HEK293 (cell line): Measurements from ENCODE around the gene KIRREL3.

Experiments used
- CTCF ChIA-PET: fragments of 350-600 bp; formaldehyde crosslinking; extraction: SDS; loops from one replicate; lab custom pipeline; 2021; ENCODE audit warnings: antibody characterized with exemption; lab: Yijun Ruan, JAX
- POLR2A ChIA-PET: fragments of 300-600 bp; formaldehyde crosslinking; extraction: SDS; loops from one replicate; lab custom pipeline; 2020; ENCODE audit warnings: antibody characterized with exemption, inconsistent platforms; lab: Yijun Ruan, JAX
- H3K27ac ChIP-seq: fragments of 200-500 bp; sonication (Bioruptor generic); 2 replicates; pipeline ENCODE4 v1.5.1; 2014; ENCODE audit warnings: low read depth, low read length, control low read depth, inconsistent platforms; ENCODE audit errors: extremely low read depth
- H3K36me3 ChIP-seq, 2 experiments: fragments of 200-500 bp in 1 of 2; sonication (Bioruptor generic) in 1 of 2; 1 replicate in 1 of 2; 2 replicates in 1 of 2; pipeline ENCODE4 v1.5.1; 2014 to 2017; ENCODE audit warnings: inconsistent platforms in 2 of 2, low read length in 2 of 2; ENCODE audit not compliant: control insufficient read depth in 2 of 2, insufficient read depth in 1 of 2
- H3K4me1 ChIP-seq: fragments of 200-500 bp; sonication (Bioruptor generic); 2 replicates; pipeline ENCODE4 v1.5.1; 2014; ENCODE audit warnings: mild to moderate bottlenecking, low read length, inconsistent platforms; ENCODE audit not compliant: control insufficient read depth, insufficient read depth
- H3K4me3 ChIP-seq: 2 replicates; pipeline ENCODE4 v1.5.1; 2011; ENCODE audit warnings: low read depth, mild to moderate bottlenecking, control low read depth, low read length, moderate library complexity
- H3K9me3 ChIP-seq: fragments of 200-500 bp; sonication (Bioruptor generic); 2 replicates; pipeline ENCODE4 v1.5.1; 2014; ENCODE audit warnings: low read depth, low read length, inconsistent platforms; ENCODE audit not compliant: control insufficient read depth, insufficient read depth
- BCL11B ChIP-seq: fragments of 450-650 bp; formaldehyde crosslinking; IDR thresholded peaks from 2 replicates; pipeline ENCODE4 v1.5.1; 2016; ENCODE audit warnings: low read depth, missing biosample characterization, missing genetic modification characterization
- MYNN ChIP-seq: fragments of 450-650 bp; formaldehyde crosslinking; IDR thresholded peaks from 2 replicates; pipeline ENCODE4 v1.5.1; 2016; ENCODE audit warnings: missing biosample characterization, missing genetic modification characterization, borderline replicate concordance
- SCRT2 ChIP-seq: fragments of 450-650 bp; formaldehyde crosslinking; IDR thresholded peaks from 2 replicates; pipeline ENCODE4 v1.5.1; 2016; ENCODE audit warnings: missing biosample characterization, missing genetic modification characterization
- SETDB1 ChIP-seq: IDR thresholded peaks from one replicate; pipeline ENCODE4 v1.6.1; 2017; ENCODE audit warnings: mild to moderate bottlenecking, low read length, moderate library complexity, mixed read lengths; ENCODE audit not compliant: insufficient read length
- WT1 ChIP-seq: fragments of 450-650 bp; formaldehyde crosslinking; IDR thresholded peaks from 2 replicates; pipeline ENCODE4 v1.5.1; 2016; ENCODE audit warnings: missing biosample characterization, missing genetic modification characterization
- YY2 ChIP-seq: fragments of 450-650 bp; formaldehyde crosslinking; IDR thresholded peaks from 2 replicates; pipeline ENCODE4 v1.5.1; 2016; ENCODE audit warnings: missing biosample characterization, missing genetic modification characterization
- ZBTB7A ChIP-seq: fragments of 450-650 bp; formaldehyde crosslinking; IDR thresholded peaks from 2 replicates; pipeline ENCODE4 v1.5.1; 2016; ENCODE audit warnings: low read depth, missing biosample characterization, missing genetic modification characterization
- ZBTB8A ChIP-seq: fragments of 450-650 bp; formaldehyde crosslinking; IDR thresholded peaks from 2 replicates; pipeline ENCODE4 v1.5.1; 2016; ENCODE audit warnings: missing biosample characterization, missing genetic modification characterization
- ZFP3 ChIP-seq: fragments of 450-650 bp; formaldehyde crosslinking; IDR thresholded peaks from 2 replicates; pipeline ENCODE4 v1.5.1; 2016; ENCODE audit warnings: low read depth, missing biosample characterization, missing genetic modification characterization
- ZFP41 ChIP-seq: fragments of 450-650 bp; formaldehyde crosslinking; IDR thresholded peaks from 2 replicates; pipeline ENCODE4 v1.5.1; 2016; ENCODE audit warnings: missing biosample characterization, missing genetic modification characterization, borderline replicate concordance
- ZNF112 ChIP-seq: fragments of 450-650 bp; formaldehyde crosslinking; IDR thresholded peaks from 2 replicates; pipeline ENCODE4 v1.5.0; 2017; ENCODE audit warnings: missing biosample characterization, missing genetic modification characterization
- ZNF19 ChIP-seq: fragments of 450-650 bp; formaldehyde crosslinking; IDR thresholded peaks from 2 replicates; pipeline ENCODE4; 2016; ENCODE audit warnings: missing biosample characterization, missing genetic modification characterization, low read depth
- ZNF214 ChIP-seq: fragments of 450-650 bp; formaldehyde crosslinking; IDR thresholded peaks from 2 replicates; pipeline ENCODE4 v1.5.1; 2017; ENCODE audit warnings: missing biosample characterization, mild to moderate bottlenecking, missing genetic modification characterization, borderline replicate concordance
- ZNF223 ChIP-seq: fragments of 450-650 bp; formaldehyde crosslinking; IDR thresholded peaks from 2 replicates; pipeline ENCODE4 v1.5.1; 2016; ENCODE audit warnings: missing biosample characterization, missing genetic modification characterization
- ZNF23 ChIP-seq: fragments of 450-650 bp; formaldehyde crosslinking; IDR thresholded peaks from 2 replicates; pipeline ENCODE4 v1.5.1; 2016; ENCODE audit warnings: missing biosample characterization, missing genetic modification characterization, borderline replicate concordance
- ZNF473 ChIP-seq: fragments of 450-650 bp; formaldehyde crosslinking; IDR thresholded peaks from 2 replicates; pipeline ENCODE4 v1.5.1; 2017; ENCODE audit warnings: missing biosample characterization, missing genetic modification characterization
- ZNF521 ChIP-seq: fragments of 450-650 bp; formaldehyde crosslinking; IDR thresholded peaks from 2 replicates; pipeline ENCODE4 v1.5.1; 2017; ENCODE audit warnings: missing biosample characterization, mild to moderate bottlenecking, missing genetic modification characterization
- ZNF677 ChIP-seq: fragments of 450-650 bp; IDR thresholded peaks from 2 replicates; pipeline ENCODE4 v1.5.0; 2018; ENCODE audit warnings: missing biosample characterization, mild to moderate bottlenecking, missing genetic modification characterization, moderate library complexity
- ZNF747 ChIP-seq: fragments of 450-650 bp; formaldehyde crosslinking; IDR thresholded peaks from 2 replicates; pipeline ENCODE4 v1.5.1; 2016; ENCODE audit warnings: missing biosample characterization, missing genetic modification characterization
- ZSCAN23 ChIP-seq: fragments of 450-650 bp; formaldehyde crosslinking; IDR thresholded peaks from 2 replicates; pipeline ENCODE4 v1.5.1; 2016; ENCODE audit warnings: missing biosample characterization, missing genetic modification characterization
- TF ChIP-seq, protein P1 (sequence below): fragments of 450-650 bp; formaldehyde crosslinking; IDR thresholded peaks from 2 replicates; pipeline ENCODE4 v1.5.1; 2017; ENCODE audit warnings: missing biosample characterization, missing genetic modification characterization
- TF ChIP-seq, protein P2 (sequence below): IDR thresholded peaks from 2 replicates; pipeline ENCODE4 v1.6.1; 2011; ENCODE audit warnings: mild to moderate bottlenecking, low read depth, low read length, borderline replicate concordance
- TF ChIP-seq, protein P3 (sequence below): fragments of 450-650 bp; formaldehyde crosslinking; IDR thresholded peaks from 2 replicates; pipeline ENCODE4 v1.5.1; 2016; ENCODE audit warnings: missing biosample characterization, missing genetic modification characterization
- TF ChIP-seq, protein P4 (sequence below): fragments of 450-650 bp; formaldehyde crosslinking; IDR thresholded peaks from 2 replicates; pipeline ENCODE4 v1.5.1; 2016; ENCODE audit warnings: missing biosample characterization, missing genetic modification characterization

Gene KIRREL3

DNA sequence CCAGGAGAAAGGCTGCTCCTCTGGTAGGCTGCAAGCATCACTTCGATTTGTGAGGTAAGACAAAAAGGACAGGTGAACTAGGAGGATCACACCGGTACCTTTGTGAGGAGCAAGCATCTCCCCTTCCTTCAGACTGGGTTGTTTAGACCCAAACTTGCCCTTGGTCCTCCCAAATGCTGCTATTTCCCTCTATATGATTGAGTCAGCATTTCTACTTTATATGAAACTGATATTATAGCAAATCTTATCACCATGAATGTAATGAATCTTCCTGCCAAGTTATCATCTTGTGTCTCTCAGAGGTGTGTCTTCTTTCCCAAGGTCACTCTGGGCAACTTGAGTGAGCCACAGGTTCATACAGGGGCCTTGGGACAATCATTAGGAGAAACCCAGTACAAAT lies 61.0 kb downstream of the KIRREL3 start:
- CTCF ChIA-PET: no interaction called here
- H3K4me1 ChIP-seq: no peaks in the 10 kb centered on the region
- no peak overlapping the region for H3K4me3 ChIP-seq
- no peak overlapping the region for H3K27ac ChIP-seq
- POLR2A ChIA-PET: no interaction called here
- H3K9me3 ChIP-seq: no peaks in the 10 kb centered on the region
- no peaks in the 10 kb centered on the region for H3K36me3 ChIP-seq
- TF ChIP-seq ZNF112 (tag by site-specific recombination) (no peak), ZFP41 (tag by site-specific recombination) (no peak), WT1 (tag by site-specific recombination) (no peak), ZBTB7A (tag by site-specific recombination) (no peak), ZNF677 (no peak), ZNF223 (tag by site-specific recombination) (no peak), ZNF747 (tag by site-specific recombination) (no peak), ZSCAN23 (tag by site-specific recombination) (no peak), ZBTB8A (tag by site-specific recombination) (no peak), ZNF521 (tag by site-specific recombination) (no peak)
- TF ChIP-seq, protein P1, sequence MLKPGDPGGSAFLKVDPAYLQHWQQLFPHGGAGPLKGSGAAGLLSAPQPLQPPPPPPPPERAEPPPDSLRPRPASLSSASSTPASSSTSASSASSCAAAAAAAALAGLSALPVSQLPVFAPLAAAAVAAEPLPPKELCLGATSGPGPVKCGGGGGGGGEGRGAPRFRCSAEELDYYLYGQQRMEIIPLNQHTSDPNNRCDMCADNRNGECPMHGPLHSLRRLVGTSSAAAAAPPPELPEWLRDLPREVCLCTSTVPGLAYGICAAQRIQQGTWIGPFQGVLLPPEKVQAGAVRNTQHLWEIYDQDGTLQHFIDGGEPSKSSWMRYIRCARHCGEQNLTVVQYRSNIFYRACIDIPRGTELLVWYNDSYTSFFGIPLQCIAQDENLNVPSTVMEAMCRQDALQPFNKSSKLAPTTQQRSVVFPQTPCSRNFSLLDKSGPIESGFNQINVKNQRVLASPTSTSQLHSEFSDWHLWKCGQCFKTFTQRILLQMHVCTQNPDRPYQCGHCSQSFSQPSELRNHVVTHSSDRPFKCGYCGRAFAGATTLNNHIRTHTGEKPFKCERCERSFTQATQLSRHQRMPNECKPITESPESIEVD (tag by site-specific recombination): no peak
- TF ChIP-seq, protein P2, sequence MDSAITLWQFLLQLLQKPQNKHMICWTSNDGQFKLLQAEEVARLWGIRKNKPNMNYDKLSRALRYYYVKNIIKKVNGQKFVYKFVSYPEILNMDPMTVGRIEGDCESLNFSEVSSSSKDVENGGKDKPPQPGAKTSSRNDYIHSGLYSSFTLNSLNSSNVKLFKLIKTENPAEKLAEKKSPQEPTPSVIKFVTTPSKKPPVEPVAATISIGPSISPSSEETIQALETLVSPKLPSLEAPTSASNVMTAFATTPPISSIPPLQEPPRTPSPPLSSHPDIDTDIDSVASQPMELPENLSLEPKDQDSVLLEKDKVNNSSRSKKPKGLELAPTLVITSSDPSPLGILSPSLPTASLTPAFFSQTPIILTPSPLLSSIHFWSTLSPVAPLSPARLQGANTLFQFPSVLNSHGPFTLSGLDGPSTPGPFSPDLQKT: no peak

DNA sequence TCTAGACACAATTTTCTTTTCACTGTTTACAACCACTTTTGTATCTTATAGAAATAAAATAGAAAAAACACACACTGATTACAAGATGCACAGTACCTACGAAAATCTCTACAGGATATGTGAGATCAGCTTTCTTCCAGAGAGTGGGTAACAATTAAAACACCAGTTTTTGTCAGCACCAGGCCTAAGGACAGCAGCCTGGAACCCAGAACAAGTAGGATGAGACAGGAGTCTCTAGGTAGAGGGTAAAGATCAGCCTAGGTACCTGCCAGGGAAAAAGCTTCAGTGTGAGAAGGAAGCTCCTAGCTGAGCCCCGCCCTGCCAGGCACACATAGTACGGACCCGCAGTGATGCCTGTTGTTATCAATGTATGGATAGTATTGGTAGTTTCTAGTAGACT lies 61.9 kb downstream of the KIRREL3 start:
- Histone ChIP-seq H3K27ac (no peak overlapping the region), H3K36me3 (no peaks in the 10 kb centered on the region), H3K9me3 (no peaks in the 10 kb centered on the region), H3K4me3 (no peak overlapping the region), H3K4me1 (no peaks in the 10 kb centered on the region)
- no peak for TF ChIP-seq SCRT2
- TF ChIP-seq, protein P3, sequence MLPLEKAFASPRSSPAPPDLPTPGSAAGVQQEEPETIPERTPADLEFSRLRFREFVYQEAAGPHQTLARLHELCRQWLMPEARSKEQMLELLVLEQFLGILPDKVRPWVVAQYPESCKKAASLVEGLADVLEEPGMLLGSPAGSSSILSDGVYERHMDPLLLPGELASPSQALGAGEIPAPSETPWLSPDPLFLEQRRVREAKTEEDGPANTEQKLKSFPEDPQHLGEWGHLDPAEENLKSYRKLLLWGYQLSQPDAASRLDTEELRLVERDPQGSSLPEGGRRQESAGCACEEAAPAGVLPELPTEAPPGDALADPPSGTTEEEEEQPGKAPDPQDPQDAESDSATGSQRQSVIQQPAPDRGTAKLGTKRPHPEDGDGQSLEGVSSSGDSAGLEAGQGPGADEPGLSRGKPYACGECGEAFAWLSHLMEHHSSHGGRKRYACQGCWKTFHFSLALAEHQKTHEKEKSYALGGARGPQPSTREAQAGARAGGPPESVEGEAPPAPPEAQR (tag by site-specific recombination): no peak
- no peak for TF ChIP-seq ZNF214 (tag by site-specific recombination)
- TF ChIP-seq ZNF19 (tag by site-specific recombination): no peak
- ChIA-PET CTCF (interaction anchor here (0.8 kb wide), 1 partner anchor 12 kb away, joined by 3 read pairs; no protein-coding TSS in a partner anchor), POLR2A (no interaction called here)

DNA sequence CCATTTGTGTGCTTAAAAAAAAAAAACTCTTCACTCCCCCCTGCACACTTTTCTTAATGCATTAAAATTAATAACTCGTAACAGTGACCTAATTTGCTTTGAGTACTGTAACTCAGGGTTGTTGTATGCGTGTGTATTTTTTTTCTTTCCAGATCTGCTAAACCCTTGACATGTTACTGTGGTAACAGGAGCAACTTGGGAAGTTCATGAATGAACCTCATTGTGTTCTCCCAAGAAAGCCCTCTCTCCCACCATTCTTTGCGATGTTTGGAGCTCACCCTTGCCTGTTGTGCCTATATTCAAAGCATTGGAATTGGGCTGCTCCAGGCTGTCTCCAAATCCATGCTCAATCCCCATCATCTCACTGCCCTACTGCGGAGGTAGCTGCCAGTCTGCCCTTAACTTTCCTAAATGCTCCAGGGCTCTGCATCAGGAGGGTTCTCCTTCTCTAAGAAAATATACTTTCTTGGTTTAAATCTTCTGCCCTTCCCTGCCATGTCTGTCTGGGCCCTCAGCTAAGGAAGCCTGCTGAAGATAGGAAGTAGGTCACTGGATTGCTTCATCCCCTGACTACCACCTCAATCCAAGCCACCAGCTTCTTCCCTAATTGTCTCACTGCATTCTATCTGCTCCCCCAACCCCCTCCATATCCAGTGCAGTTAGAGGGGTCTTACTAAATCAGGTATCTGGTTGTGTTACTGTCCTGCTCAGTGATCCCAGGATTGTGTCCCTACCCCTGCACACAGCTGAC lies 70.3 kb downstream of the KIRREL3 start:
- ChIA-PET CTCF (no interaction called here), POLR2A (no interaction called here)
- Histone ChIP-seq H3K36me3 (no peaks in the 10 kb centered on the region), H3K4me3 (no peak overlapping the region), H3K4me1 (no peaks in the 10 kb centered on the region), H3K27ac (no peak overlapping the region), H3K9me3 (no peaks in the 10 kb centered on the region)
- TF ChIP-seq ZNF473 (no peak), BCL11B (tag by site-specific recombination) (no peak), SCRT2 (no peak), ZNF23 (tag by site-specific recombination) (no peak), MYNN (no peak), YY2 (tag by site-specific recombination) (no peak), ZNF677 (no peak), SETDB1 (no peak), ZFP3 (tag by site-specific recombination) (no peak)
- TF ChIP-seq, protein P4, sequence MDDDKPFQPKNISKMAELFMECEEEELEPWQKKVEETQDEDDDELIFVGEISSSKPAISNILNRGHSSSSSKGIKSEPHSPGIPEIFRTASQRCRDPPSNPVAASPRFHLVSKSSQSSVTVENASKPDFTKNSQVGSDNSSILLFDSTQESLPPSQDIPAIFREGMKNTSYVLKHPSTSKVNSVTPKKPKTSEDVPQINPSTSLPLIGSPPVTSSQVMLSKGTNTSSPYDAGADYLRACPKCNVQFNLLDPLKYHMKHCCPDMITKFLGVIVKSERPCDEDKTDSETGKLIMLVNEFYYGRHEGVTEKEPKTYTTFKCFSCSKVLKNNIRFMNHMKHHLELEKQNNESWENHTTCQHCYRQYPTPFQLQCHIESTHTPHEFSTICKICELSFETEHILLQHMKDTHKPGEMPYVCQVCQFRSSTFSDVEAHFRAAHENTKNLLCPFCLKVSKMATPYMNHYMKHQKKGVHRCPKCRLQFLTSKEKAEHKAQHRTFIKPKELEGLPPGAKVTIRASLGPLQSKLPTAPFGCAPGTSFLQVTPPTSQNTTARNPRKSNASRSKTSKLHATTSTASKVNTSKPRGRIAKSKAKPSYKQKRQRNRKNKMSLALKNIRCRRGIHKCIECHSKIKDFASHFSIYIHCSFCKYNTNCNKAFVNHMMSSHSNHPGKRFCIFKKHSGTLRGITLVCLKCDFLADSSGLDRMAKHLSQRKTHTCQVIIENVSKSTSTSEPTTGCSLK (tag by site-specific recombination): no peak
- TF ChIP-seq, protein P2: no peak
